Gastroesophageal sphincter (tissue), 3 donors: Measurements from ENCODE around the gene RCAN3.

Source experiments
- CTCF ChIP-seq, 4 experiments: fragments of 200-600 bp in 2 of 4; fragments of 450-650 bp in 2 of 4; sonication (generic) in 1 of 4; IDR thresholded peaks; one replicate each; pipeline ENCODE4 v1.5.1; 2017 to 2019; ENCODE audit warnings: antibody characterized with exemption in 4 of 4, mild to moderate bottlenecking in 2 of 4, moderate library complexity in 2 of 4
- POLR2A ChIP-seq, 2 donors: fragments of 450-650 bp; IDR thresholded peaks; one replicate each; pipeline ENCODE4 v1.6.1; 2017; ENCODE audit warnings: antibody characterized with exemption in 2 of 2, mild to moderate bottlenecking in 2 of 2, moderate library complexity in 1 of 2

- TF ChIP-seq CTCF (IDR thresholded peaks at IDR 0.05): no peak
- TF ChIP-seq POLR2A (IDR thresholded peaks at IDR 0.05): no peak
Measured at GRCh38 chr1:24558455-24558854, 55.8 kb downstream of the RCAN3 start.
